Measurements from ENCODE around the gene OGG1. TPM values are rescaled to one million over a fixed set of nuclear protein-coding genes. Genes with fewer than 3 reads are reported as not detected.
A peak's percentile ranks its signal among the peaks of the same experiment; 100 is the strongest.

The OGG1 gene
- total and polyA plus RNA-seq, 9 of the 15 experiments (the other 6 are each of a cell fraction or from before 2014, with no cell fraction given) = 6.6 to 33.0 (median 24.4) TPM

DNA sequence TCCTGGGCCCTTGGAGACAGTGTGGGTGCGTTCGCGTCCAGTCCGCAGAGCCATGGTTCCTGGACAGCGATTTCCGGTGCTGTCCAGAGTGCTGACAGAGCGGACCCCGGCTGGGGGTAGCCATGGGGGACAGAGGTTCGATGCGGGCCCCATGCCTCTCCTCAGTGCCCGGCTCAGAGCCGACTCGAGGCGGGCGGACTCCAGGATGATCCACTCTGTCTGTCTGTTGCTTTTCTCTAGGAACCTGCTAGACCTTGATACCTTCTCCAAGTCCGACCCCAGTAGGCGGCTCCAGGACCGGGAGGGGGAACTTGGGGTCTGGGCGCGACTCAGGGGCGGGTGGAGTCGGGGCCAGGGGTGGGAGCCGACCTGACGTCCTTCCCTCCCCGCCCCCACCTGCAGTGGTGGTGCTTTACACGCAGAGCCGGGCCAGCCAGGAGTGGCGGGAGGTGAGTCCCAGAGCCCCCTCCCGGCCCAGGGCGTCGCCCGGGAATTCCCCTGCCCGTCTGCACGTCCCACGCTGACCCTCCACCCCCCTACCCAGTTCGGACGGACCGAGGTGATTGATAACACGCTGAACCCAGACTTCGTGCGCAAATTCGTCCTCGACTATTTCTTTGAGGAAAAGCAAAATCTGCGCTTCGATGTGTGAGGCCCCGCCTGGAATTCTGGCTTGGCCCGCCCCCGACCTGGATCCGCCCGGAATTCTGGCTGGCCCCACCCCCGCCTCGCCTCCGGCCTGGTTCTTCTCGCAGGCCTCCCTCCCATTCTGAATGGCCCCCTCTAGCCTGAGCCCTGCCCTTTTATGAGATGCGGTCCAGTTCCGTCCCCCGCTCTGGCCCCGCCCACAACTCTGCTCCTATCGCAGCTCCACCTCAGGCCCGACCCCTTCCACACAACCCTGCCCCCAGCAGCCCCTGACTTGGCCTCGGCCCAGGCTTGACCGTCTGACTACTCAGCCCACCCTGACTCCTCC lies 45.1 kb upstream of the OGG1 start (continued):
- TF ChIP-seq, protein P1, sequence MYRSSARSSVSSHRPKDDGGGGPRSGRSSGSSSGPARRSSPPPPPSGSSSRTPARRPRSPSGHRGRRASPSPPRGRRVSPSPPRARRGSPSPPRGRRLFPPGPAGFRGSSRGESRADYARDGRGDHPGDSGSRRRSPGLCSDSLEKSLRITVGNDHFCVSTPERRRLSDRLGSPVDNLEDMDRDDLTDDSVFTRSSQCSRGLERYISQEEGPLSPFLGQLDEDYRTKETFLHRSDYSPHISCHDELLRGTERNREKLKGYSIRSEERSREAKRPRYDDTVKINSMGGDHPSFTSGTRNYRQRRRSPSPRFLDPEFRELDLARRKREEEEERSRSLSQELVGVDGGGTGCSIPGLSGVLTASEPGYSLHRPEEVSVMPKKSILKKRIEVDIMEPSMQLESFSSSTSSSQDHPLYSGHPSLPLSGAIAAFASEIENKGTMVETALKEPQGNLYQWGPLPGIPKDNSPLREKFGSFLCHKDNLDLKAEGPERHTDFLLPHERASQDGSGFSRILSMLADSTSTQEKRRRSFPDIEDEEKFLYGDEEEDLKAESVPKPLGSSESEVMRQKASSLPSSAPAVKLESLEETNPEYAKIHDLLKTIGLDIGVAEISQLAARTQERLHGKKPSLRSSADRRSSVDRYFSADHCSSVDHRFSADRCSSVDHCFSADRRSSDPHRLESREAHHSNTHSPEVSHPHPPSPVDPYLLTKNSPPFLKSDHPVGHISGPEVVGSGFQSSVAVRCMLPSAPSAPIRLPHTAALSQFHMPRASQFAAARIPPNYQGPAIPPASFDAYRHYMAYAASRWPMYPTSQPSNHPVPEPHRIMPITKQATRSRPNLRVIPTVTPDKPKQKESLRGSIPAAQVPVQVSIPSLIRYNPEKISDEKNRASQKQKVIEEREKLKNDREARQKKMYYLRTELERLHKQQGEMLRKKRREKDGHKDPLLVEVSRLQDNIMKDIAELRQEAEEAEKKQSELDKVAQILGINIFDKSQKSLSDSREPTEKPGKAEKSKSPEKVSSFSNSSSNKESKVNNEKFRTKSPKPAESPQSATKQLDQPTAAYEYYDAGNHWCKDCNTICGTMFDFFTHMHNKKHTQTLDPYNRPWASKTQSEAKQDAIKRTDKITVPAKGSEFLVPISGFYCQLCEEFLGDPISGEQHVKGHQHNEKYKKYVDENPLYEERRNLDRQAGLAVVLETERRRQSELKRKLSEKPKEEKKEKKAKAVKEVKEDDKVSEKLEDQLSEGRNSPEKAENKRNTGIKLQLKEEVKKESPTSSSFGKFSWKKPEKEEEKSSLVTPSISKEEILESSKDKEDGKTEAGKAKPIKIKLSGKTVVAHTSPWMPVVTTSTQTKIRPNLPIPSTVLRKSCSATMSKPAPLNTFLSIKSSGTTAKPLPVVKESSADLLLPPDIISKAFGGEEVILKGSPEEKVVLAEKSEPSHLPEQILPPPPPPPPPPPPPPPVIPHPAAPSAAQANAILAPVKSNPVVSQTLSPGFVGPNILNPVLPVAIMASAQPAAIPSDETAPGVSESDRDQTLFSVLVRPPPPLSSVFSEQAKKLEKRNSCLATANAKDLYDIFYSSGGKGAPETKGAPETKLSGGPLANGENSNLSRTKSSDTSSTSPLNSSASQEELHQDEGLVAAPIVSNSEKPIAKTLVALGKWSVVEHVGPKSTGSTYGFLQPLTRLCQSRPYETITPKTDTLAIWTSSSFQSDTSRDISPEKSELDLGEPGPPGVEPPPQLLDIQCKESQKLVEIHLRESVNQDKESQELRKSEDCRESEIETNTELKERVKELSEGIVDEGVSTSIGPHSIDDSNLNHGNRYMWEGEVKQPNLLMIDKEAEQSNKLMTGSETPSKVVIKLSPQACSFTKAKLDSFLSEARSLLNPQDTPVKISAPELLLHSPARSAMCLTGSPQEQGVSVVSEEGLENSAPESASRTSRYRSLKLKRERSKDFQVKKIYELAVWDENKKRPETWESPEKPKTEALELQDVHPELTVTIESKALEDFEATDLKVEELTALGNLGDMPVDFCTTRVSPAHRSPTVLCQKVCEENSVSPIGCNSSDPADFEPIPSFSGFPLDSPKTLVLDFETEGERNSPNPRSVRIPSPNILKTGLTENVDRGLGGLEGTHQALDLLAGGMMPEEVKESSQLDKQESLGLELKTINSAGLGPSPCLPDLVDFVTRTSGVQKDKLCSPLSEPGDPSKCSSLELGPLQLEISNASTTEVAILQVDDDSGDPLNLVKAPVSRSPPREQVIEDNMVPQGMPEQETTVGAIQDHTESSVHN (IDR thresholded peaks at IDR 0.05; ENCODE audit: borderline replicate concordance in 1 of 2, low read depth in 1 of 2) = no peak
- TF ChIP-seq, protein P2, sequence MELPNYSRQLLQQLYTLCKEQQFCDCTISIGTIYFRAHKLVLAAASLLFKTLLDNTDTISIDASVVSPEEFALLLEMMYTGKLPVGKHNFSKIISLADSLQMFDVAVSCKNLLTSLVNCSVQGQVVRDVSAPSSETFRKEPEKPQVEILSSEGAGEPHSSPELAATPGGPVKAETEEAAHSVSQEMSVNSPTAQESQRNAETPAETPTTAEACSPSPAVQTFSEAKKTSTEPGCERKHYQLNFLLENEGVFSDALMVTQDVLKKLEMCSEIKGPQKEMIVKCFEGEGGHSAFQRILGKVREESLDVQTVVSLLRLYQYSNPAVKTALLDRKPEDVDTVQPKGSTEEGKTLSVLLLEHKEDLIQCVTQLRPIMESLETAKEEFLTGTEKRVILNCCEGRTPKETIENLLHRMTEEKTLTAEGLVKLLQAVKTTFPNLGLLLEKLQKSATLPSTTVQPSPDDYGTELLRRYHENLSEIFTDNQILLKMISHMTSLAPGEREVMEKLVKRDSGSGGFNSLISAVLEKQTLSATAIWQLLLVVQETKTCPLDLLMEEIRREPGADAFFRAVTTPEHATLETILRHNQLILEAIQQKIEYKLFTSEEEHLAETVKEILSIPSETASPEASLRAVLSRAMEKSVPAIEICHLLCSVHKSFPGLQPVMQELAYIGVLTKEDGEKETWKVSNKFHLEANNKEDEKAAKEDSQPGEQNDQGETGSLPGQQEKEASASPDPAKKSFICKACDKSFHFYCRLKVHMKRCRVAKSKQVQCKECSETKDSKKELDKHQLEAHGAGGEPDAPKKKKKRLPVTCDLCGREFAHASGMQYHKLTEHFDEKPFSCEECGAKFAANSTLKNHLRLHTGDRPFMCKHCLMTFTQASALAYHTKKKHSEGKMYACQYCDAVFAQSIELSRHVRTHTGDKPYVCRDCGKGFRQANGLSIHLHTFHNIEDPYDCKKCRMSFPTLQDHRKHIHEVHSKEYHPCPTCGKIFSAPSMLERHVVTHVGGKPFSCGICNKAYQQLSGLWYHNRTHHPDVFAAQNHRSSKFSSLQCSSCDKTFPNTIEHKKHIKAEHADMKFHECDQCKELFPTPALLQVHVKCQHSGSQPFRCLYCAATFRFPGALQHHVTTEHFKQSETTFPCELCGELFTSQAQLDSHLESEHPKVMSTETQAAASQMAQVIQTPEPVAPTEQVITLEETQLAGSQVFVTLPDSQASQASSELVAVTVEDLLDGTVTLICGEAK (IDR thresholded peaks at IDR 0.05) = peak; percentile 87
- TF ChIP-seq, protein P2 (CRISPR knock-in tag; IDR thresholded peaks at IDR 0.05) = peak; percentile 60; the same call in 1 of the 2 replicates
- TF ChIP-seq HSF4 (CRISPR knock-in tag; IDR thresholded peaks at IDR 0.05; ENCODE audit: borderline replicate concordance) = no peak
- no peak for TF ChIP-seq C11orf30 (IDR thresholded peaks at IDR 0.05; ENCODE audit: low read depth)
